ENCODE measurements around the gene ESPL1.
A peak's percentile ranks its signal among the peaks of the same experiment; 100 is the strongest.

The ESPL1 gene

GRCh38 chr12:53231671-53231920, 36.5 kb upstream of the ESPL1 start:
- no peak for DNase-seq (ENCODE audit: low read depth)

GRCh38 chr12:53231921-53232645, 36.0 kb upstream of the ESPL1 start, which contains the start of gene RARG:
TSS of gene RARG (minus strand) at chr12:53232209. CDS start at chr12:53227545, 4,664 bp downstream.
- peak; percentile 66 for DNase-seq (ENCODE audit: low read depth)

GRCh38 chr12:53232646-53233461, 35.2 kb upstream of the ESPL1 start:
- no peak for DNase-seq (ENCODE audit: low read depth)

GRCh38 chr12:53233671-53234121, 34.4 kb upstream of the ESPL1 start:
- DNase-seq (ENCODE audit: low read depth) = no peak

GRCh38 chr12:53234271-53234914, 33.7 kb upstream of the ESPL1 start:
- DNase-seq (ENCODE audit: low read depth) = no peak

- DNase-seq (ENCODE audit: low read depth) = no peak
Observed at GRCh38 chr12:53235164-53235563, 32.9 kb upstream of the ESPL1 start.

GRCh38 chr12:53235742-53236442, 32.2 kb upstream of the ESPL1 start:
- no peak for DNase-seq (ENCODE audit: low read depth)

- DNase-seq (ENCODE audit: low read depth) = peak; percentile 35
Observed at GRCh38 chr12:53236443-53237111, 31.5 kb upstream of the ESPL1 start.

- DNase-seq (ENCODE audit: low read depth) = no peak
Observed at GRCh38 chr12:53239643-53240258, 28.3 kb upstream of the ESPL1 start.

- no peak for DNase-seq (ENCODE audit: low read depth)
Observed at GRCh38 chr12:53241623-53242412, 26.3 kb upstream of the ESPL1 start.

GRCh38 chr12:53244337-53244736, 23.8 kb upstream of the ESPL1 start:
- DNase-seq (ENCODE audit: low read depth) = no peak

- no peak for DNase-seq (ENCODE audit: low read depth)
Observed at GRCh38 chr12:53245286-53245685, 22.8 kb upstream of the ESPL1 start.

GRCh38 chr12:53251477-53252348, 16.4 kb upstream of the ESPL1 start:
- DNase-seq (ENCODE audit: low read depth) = peak; percentile 55

GRCh38 chr12:53252349-53252916, 15.7 kb upstream of the ESPL1 start:
- no peak for DNase-seq (ENCODE audit: low read depth)

- no peak for DNase-seq (ENCODE audit: low read depth)
Observed at GRCh38 chr12:53253298-53253697, 14.8 kb upstream of the ESPL1 start.

GRCh38 chr12:53254816-53255545, 13.1 kb upstream of the ESPL1 start:
- no peak for DNase-seq (ENCODE audit: low read depth)

- DNase-seq (ENCODE audit: low read depth) = no peak
Observed at GRCh38 chr12:53255996-53256395, 12.1 kb upstream of the ESPL1 start.

Measured in stimulated activated CD8-positive, alpha-beta memory T cell treated with anti-CD3 and anti-CD28 coated beads, Interleukin-12 subunit alpha, Interleukin-12 subunit beta, amount 100 ng/mL, for 4 hours (primary cell).